ENCODE data around the gene CPE. TPM values are rescaled to one million over a fixed set of nuclear protein-coding genes. Genes with fewer than 3 reads are reported as not detected.

The CPE gene
- total RNA-seq, 4 donors from 2014 or later = 7.5 to 29.1 (median 12.3) TPM

DNA sequence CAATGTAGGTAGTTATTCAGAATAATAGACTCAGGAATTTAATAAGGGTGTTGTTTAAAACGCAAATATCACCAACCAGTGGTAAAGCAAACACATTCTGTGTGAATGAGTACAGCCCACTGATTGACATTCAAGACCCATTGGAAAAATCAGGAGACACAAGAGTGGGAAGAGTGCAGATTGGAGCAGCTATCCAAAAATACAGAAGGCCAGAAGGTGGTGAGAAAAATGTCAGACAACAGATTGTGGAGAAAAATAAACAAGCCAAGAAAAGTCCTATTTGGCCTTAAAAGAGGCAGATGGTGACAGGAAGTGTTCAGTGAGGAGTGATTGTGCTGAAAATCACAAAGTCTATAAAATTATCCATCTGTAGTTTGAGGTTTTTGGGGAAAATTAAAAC, 39.3 kb downstream of the CPE start:
- no peaks in the 10 kb centered on the region for H3K9me3 ChIP-seq
- no peak overlapping the region for H3K27ac ChIP-seq
- no peak for DNase-seq
- in situ Hi-C loops (cut with MboI; ENCODE audit: low pct_ligation_motif_present in 1 of 4, low pct_unique_long_range_greater_than_20kb in 1 of 4, low sequenced_read_pairs in 3 of 4) (no loop called here), intact Hi-C loops (cut with DNase I; ENCODE audit: low total_unique reads) (no loop called here)
- H3K27me3 ChIP-seq = no peaks in the 10 kb centered on the region
- H3K4me1 ChIP-seq = no peaks in the 10 kb centered on the region
- H3K4me3 ChIP-seq = no peak overlapping the region
- TF ChIP-seq EP300 (IDR thresholded peaks at IDR 0.05; ENCODE audit: low read depth) = no peak
- no peak for TF ChIP-seq POLR2A (IDR thresholded peaks at IDR 0.05)
- no peak for TF ChIP-seq CTCF (IDR thresholded peaks at IDR 0.05)
- no peak for TF ChIP-seq POLR2AphosphoS5 (IDR thresholded peaks at IDR 0.05)
- H3K36me3 ChIP-seq = no peaks in the 10 kb centered on the region
- 83 to 88% methylated on average over 1 of the region's 1 CpG for WGBS, 2 donors (ENCODE audit: low coverage in 1 of 2)

DNA sequence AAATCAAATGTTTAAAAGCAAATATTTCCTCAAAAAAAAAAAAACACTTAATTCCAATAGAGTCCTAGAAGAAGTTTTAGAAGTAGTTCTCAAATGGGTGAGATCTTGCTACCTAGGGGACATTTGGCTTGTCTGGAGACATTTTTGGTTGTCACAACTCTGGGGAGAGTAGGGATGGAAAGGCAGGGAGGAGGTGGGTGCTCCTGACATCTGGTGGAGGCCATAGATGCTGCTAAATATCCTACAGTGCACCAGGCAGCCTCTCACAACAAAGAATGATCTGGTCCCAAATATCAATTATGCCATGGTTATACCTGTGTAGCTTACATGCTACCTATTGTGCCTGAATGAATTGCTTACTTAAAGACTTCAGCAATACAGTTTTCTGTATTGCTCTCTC, 46.8 kb downstream of the CPE start:
- TF ChIP-seq POLR2A (IDR thresholded peaks at IDR 0.05) (no peak), EP300 (IDR thresholded peaks at IDR 0.05; ENCODE audit: low read depth) (no peak), CTCF (IDR thresholded peaks at IDR 0.05) (no peak), POLR2AphosphoS5 (IDR thresholded peaks at IDR 0.05) (no peak)
- Histone ChIP-seq H3K9me3 (no peaks in the 10 kb centered on the region), H3K4me3 (no peak overlapping the region), H3K27me3 (no peaks in the 10 kb centered on the region), H3K36me3 (no peaks in the 10 kb centered on the region), H3K27ac (no peak overlapping the region), H3K4me1 (no peaks in the 10 kb centered on the region)
- in situ Hi-C loops (cut with MboI; ENCODE audit: low pct_ligation_motif_present in 1 of 4, low pct_unique_long_range_greater_than_20kb in 1 of 4, low sequenced_read_pairs in 3 of 4) = no loop called here
- intact Hi-C loops (cut with DNase I; ENCODE audit: low total_unique reads) = no loop called here
- no peak for DNase-seq

DNA sequence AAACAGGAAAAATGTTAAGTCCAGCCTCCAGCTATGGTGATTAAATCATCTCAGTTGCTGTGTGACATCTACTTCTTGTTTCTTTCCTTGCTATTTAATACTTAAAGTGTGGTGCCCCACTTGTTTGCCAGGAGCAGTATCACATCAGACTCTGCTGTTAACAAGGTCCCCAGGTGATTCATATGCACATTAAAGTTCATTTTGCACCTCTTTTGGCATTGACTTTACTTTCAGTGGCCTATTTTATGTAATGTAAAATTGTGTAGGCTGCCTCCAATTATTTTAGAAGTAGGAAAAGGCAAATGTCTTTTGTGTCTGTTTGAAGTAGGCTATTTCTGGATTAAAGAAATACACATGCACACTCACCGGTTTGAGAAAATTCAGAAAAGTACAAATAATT, 47.5 kb downstream of the CPE start:
- Histone ChIP-seq H3K27me3 (no peaks in the 10 kb centered on the region), H3K4me1 (no peaks in the 10 kb centered on the region), H3K27ac (no peak overlapping the region), H3K9me3 (no peaks in the 10 kb centered on the region), H3K36me3 (no peaks in the 10 kb centered on the region), H3K4me3 (no peak overlapping the region)
- TF ChIP-seq CTCF (IDR thresholded peaks at IDR 0.05) = no peak
- no peak for TF ChIP-seq EP300 (IDR thresholded peaks at IDR 0.05; ENCODE audit: low read depth)
- TF ChIP-seq POLR2A (IDR thresholded peaks at IDR 0.05) = no peak
- TF ChIP-seq POLR2AphosphoS5 (IDR thresholded peaks at IDR 0.05) = no peak
- 67 to 91% methylated on average over 1 of the region's 1 CpG for WGBS, 2 donors (ENCODE audit: low coverage in 1 of 2)
- no peak for DNase-seq
- intact Hi-C loops (cut with DNase I; ENCODE audit: low total_unique reads) = no loop called here
- in situ Hi-C loops (cut with MboI; ENCODE audit: low pct_ligation_motif_present in 1 of 4, low pct_unique_long_range_greater_than_20kb in 1 of 4, low sequenced_read_pairs in 3 of 4) = no loop called here

- 63 to 84% methylated on average over 2 to 3 of the region's 3 CpGs for WGBS, 2 donors (ENCODE audit: low coverage in 1 of 2)
These were observed 48.0 kb downstream of the CPE start for GRCh38 chr4:165426823-165427222.

More at GRCh38 chr4:165426823-165427222, 48.0 kb downstream of the CPE start:
- intact Hi-C loops (cut with DNase I; ENCODE audit: low total_unique reads) = no loop called here
- no peaks in the 10 kb centered on the region for H3K36me3 ChIP-seq
- in situ Hi-C loops (cut with MboI; ENCODE audit: low pct_ligation_motif_present in 1 of 4, low pct_unique_long_range_greater_than_20kb in 1 of 4, low sequenced_read_pairs in 3 of 4) = no loop called here
- TF ChIP-seq POLR2AphosphoS5 (IDR thresholded peaks at IDR 0.05) (no peak), EP300 (IDR thresholded peaks at IDR 0.05; ENCODE audit: low read depth) (no peak), POLR2A (IDR thresholded peaks at IDR 0.05) (no peak), CTCF (IDR thresholded peaks at IDR 0.05) (no peak)
- H3K27me3 ChIP-seq = no peaks in the 10 kb centered on the region
- no peak overlapping the region for H3K4me3 ChIP-seq
- H3K4me1 ChIP-seq = no peaks in the 10 kb centered on the region
- no peak overlapping the region for H3K27ac ChIP-seq
- no peaks in the 10 kb centered on the region for H3K9me3 ChIP-seq
- no peak for DNase-seq

Data from transverse colon (tissue), 4 donors.